Duodenal mucosa (tissue), 2 donors: ENCODE results near the gene ST7.
"Not testable (repeated sequence)": the region's sequence is repeated elsewhere in the genome, so short reads cannot be mapped to it uniquely, and the experiment has no call there.

Experiments used
- H3K27ac ChIP-seq: one replicate; pipeline ENCODE4 v1.7.0; 2013; ENCODE audit warnings: low read depth, low read length
- H3K27me3 ChIP-seq, 2 donors: one replicate each; pipeline ENCODE4 v1.7.0; 2013; ENCODE audit warnings: low read length in 2 of 2, control low read depth in 1 of 2; ENCODE audit not compliant: insufficient read depth in 2 of 2, control insufficient read depth in 1 of 2
- H3K36me3 ChIP-seq, 2 donors: one replicate each; pipeline ENCODE4 v1.7.0; 2013; ENCODE audit warnings: low read length in 2 of 2, control low read depth in 1 of 2; ENCODE audit not compliant: insufficient read depth in 2 of 2, control insufficient read depth in 1 of 2
- H3K4me1 ChIP-seq, 2 donors: one replicate each; pipeline ENCODE4 v1.7.0; 2013; ENCODE audit warnings: low read length in 2 of 2, control low read depth in 1 of 2; ENCODE audit not compliant: insufficient read depth in 2 of 2, control insufficient read depth in 1 of 2
- H3K4me3 ChIP-seq, 2 donors: one replicate each; pipeline ENCODE4 v1.7.0; 2013; ENCODE audit warnings: low read length in 2 of 2, low read depth in 1 of 2
- H3K9ac ChIP-seq, 2 donors: one replicate each; pipeline ENCODE4 v1.7.0; 2013; ENCODE audit warnings: low read length in 2 of 2, low read depth in 1 of 2
- H3K9me3 ChIP-seq, 2 donors: one replicate each; pipeline ENCODE4 v1.7.0; 2013; ENCODE audit warnings: low read length in 2 of 2, control low read depth in 1 of 2; ENCODE audit not compliant: control insufficient read depth in 1 of 2

Gene ST7

DNA sequence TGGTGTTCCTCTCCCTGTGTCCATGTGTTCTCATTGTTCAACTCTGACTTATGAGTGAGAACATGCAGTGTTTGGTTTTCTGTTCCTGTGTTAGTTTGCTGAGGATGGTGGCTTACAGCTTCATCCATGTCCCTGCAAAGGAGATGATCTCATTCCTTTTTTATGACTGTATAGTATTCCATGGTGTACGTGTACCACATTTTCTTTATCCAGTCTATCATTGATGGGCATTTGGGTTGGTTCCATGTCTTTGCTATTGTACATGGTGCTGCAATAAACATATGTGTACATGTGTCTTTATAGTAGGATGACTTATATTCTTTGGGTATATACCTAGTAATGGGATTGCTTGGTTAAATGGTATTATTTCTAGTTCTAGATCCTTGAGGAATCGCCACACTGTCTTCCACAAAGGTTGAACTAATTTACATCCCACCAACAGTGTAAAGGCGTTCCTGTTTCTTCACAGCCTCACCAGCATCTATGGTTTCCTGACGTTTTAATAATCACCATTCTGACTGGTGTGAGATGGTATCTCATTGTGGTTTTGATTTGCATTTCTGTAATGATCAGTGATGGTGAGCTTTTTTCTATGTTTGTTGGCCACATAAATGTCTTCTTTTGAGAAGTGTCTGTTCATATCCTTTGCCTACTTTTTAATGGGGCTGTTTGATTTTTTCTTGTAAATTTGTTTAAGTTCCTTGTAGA lies 8.8 kb downstream of the ST7 start:
- not testable (repeated sequence) for H3K27ac ChIP-seq, H3K27me3 ChIP-seq, H3K9me3 ChIP-seq, H3K4me3 ChIP-seq, H3K4me1 ChIP-seq, H3K36me3 ChIP-seq, H3K9ac ChIP-seq

DNA sequence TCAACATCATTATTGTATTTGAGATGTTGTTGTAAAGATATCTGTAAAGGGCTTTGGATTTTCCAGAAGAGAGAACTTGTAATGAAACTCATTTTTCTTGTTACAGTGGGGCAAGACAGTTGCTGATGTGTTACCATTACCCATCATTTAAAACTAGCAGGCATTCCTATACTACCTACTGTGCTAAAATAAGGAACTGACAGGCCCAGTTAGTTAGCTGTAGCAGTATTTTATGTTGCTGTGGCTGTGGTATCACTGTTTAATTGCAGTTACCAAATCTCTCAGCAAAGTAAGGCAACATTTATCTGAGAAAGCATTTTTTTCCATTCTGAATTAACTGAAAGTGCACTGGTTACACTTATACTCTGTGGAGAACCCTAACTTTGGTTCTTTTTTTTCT lies 9.9 kb downstream of the ST7 start:
- Histone ChIP-seq H3K27me3 (no peaks in the 10 kb centered on the region), H3K4me1 (no peaks in the 10 kb centered on the region), H3K27ac (no peak overlapping the region), H3K36me3 (no peaks in the 10 kb centered on the region), H3K9ac (no peak overlapping the region), H3K4me3 (no peak overlapping the region), H3K9me3 (no peaks in the 10 kb centered on the region)

DNA sequence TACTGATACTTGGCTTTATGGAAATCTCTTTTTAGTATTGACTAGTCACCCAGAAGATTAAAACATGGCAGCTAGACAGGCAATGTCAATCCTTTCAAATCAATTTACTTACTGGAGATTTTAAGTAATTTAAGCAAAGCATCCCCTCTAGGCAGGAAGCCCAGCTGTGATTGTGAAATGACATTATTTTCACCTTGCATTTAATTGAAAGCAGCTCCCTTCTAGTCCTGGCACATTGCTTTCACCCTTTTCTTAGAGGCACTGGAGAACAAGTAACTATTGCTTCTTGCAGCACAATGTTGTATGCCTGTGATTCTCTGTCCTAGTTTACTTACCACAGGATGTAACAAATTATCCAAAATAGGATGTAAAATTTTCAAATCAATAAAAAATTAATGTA lies 13.3 kb downstream of the ST7 start:
- no peaks in the 10 kb centered on the region for H3K27me3 ChIP-seq
- no peaks in the 10 kb centered on the region for H3K4me1 ChIP-seq
- H3K36me3 ChIP-seq: no peaks in the 10 kb centered on the region
- no peak overlapping the region for H3K4me3 ChIP-seq
- no peak overlapping the region for H3K9ac ChIP-seq
- no peaks in the 10 kb centered on the region for H3K9me3 ChIP-seq
- H3K27ac ChIP-seq: no peak overlapping the region

DNA sequence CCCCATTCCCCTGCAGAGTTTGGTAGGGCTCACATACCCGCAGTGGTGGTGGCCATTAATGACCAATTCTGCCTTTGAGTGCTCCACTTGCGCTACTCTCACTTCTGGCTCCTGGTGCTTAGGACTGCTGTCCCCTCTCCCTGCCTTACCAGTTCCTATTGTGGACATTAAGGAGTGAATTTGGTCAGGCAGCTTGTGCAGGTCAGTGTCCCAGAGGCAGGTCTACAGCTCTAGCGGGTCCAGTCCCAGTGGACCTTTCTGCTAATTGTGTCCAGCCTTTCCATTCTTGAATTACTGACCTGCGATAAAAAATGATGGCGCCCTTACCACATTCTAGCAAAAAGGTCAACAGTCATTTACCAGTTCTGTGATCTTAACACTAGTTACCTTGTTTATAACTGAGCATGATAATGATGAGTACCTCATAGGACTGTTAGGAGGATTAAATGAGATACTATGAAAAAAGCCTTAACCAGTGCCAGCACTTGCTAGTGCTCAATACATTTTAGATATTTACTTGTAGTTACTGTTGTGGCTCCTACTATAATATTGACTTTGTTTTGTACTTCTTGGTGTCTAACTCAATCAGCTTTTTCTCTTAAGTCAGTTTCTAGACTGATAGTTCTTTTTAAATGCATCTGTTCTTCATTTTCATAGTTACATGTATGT lies 14.1 kb downstream of the ST7 start:
- H3K36me3 ChIP-seq: no peaks in the 10 kb centered on the region
- no peak overlapping the region for H3K9ac ChIP-seq
- no peaks in the 10 kb centered on the region for H3K4me1 ChIP-seq
- H3K4me3 ChIP-seq: no peak overlapping the region
- H3K9me3 ChIP-seq: no peaks in the 10 kb centered on the region
- H3K27ac ChIP-seq: no peak overlapping the region
- no peaks in the 10 kb centered on the region for H3K27me3 ChIP-seq

DNA sequence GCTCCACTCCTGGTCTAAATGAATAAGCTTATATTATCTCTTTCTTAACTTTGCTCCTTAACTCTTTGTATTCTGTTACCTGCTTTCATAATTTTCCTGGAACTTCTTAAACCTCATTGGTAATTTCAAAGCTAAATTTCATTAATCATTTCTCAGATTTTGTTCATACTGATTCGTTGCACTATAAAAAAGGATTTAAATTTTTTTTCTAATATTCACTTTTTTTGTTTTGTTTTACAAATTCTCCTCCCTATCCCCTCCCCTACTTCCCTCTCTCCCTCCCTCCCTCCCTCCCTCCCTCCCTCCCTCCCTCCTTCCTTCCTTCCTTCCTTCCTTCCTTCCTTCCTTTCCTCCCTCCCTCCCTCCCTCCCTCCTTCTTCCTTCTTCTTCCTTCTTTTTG lies 14.7 kb downstream of the ST7 start:
- H3K9ac ChIP-seq: no peak overlapping the region
- H3K4me1 ChIP-seq: no peaks in the 10 kb centered on the region
- H3K27me3 ChIP-seq: no peaks in the 10 kb centered on the region
- no peak overlapping the region for H3K27ac ChIP-seq
- no peak overlapping the region for H3K4me3 ChIP-seq
- no peaks in the 10 kb centered on the region for H3K36me3 ChIP-seq
- no peaks in the 10 kb centered on the region for H3K9me3 ChIP-seq

DNA sequence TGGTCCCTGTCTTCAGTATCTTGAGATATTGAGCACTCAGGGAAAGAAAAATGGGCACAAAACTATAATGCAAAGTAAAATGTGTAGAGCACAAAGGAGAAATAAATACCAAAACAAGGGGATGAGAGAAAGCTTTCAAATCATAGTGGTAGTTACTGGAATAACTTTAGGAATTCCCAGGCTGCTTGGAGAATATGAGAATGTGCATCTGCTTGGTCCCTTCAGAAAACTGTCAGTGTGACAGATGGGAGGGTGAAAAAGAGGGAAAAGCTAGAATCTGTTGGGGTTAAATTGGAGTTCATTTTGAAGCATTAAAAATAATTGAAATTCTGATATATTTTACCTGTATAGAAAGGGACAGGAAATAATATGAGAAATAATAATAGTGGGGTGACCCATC lies 15.3 kb downstream of the ST7 start:
- Histone ChIP-seq H3K4me3 (no peak overlapping the region), H3K9ac (no peak overlapping the region), H3K9me3 (no peaks in the 10 kb centered on the region), H3K4me1 (no peaks in the 10 kb centered on the region), H3K27ac (no peak overlapping the region), H3K27me3 (no peaks in the 10 kb centered on the region), H3K36me3 (no peaks in the 10 kb centered on the region)

DNA sequence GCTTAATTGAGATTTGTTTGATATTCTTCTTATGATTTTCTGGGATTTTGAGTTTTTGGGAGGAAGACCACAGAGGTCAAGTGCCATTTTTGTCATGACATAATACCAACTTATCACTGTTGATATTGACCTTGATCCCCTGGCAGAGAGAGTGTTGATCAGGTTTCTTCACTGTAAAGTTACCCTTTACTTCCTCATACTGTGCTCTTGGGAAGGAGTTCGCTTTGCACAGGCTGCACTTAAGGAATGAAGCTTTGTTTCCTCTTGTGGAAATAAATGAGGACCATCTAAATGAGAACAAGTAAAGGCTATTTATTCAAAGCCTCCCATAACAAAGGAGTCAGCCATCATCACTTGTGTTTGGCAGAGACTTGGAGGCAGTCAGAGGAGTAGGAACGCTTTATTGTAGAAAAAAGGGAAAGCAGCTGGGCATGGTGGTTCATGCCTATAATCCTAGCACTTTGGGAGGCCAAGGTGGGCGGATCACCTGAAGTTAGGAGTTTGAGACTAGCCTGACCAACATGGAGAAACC lies 16.1 kb downstream of the ST7 start:
- H3K27me3 ChIP-seq: no peaks in the 10 kb centered on the region
- no peaks in the 10 kb centered on the region for H3K4me1 ChIP-seq
- H3K9ac ChIP-seq: no peak overlapping the region
- H3K9me3 ChIP-seq: no peaks in the 10 kb centered on the region
- H3K4me3 ChIP-seq: no peak overlapping the region
- H3K27ac ChIP-seq: no peak overlapping the region
- no peaks in the 10 kb centered on the region for H3K36me3 ChIP-seq

DNA sequence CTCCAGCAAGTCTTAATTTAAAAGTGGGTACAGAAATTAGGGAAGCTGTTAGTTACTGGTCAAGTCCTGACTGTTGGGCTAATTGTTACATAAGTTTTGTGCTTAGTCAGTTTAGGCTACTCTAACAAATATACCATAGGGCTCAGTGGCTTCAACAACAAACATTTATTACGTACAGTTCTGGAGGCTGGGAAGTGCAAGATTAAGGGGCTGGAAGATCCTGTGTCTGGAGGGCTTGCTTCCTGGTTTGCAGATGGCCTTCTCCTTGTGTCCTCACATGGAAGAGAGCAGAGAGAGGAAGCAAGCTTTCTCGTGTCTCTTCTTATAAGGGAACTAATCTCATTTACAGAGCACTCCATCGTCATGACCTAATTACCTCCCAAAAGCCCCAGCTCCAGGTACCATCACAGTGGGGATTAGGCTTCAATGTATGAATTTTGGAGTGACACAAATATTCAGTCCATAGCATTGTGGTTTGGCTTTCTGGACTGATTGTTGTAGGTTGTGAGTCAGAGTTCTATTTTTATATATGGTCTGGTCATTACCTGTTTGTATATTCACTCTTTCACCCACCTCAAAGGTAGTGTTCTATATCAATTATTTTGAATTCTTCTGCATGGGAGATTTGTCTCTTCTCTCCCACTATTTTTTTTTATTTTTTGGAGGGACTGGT lies 17.1 kb downstream of the ST7 start:
- Histone ChIP-seq H3K27ac (no peak overlapping the region), H3K9me3 (no peaks in the 10 kb centered on the region), H3K4me3 (no peak overlapping the region), H3K4me1 (no peaks in the 10 kb centered on the region), H3K9ac (no peak overlapping the region), H3K36me3 (no peaks in the 10 kb centered on the region), H3K27me3 (no peaks in the 10 kb centered on the region)

DNA sequence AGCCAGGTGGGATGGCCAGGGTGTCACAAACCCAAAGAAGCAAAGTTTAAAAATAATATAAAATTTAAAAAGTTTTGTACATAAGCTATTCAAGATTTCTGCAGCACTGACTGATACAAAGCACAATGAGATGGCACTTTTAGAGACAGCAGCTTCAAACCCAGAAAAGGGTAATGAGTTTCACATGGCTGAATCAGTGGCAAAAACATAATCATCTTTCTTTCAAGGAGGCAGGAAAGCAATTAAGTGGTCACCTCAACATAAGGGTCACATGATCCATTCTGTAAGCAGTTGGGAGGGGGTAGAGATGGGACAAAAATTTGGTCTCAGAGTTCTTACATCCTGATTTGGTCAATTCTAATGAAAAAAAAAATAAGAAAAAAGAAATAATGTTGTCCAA lies 17.9 kb downstream of the ST7 start:
- not testable (repeated sequence) for H3K27ac ChIP-seq, H3K4me1 ChIP-seq, H3K9me3 ChIP-seq, H3K4me3 ChIP-seq, H3K36me3 ChIP-seq, H3K9ac ChIP-seq, H3K27me3 ChIP-seq

DNA sequence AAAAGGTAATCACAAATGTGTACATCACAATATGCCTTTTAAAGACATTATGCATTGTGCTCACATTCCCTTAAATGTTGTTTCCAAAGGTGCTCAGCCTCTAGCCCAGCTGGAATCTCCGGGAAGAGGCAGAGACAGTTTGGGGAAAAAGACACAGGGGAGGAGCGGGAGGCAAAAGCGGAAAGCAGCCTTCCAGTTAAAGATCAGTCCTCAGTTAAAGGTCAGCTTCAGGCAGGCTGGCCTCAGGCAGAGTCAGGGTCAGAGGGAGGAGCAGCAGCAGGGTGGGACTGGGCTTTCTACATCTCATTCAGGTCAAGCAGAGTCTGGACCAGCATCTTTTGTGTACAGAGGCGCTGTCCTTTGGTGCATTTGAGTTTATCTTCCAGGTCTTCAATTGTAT lies 18.6 kb downstream of the ST7 start:
- Histone ChIP-seq H3K4me3 (no peak overlapping the region), H3K36me3 (no peaks in the 10 kb centered on the region), H3K27ac (no peak overlapping the region), H3K9ac (no peak overlapping the region), H3K9me3 (no peaks in the 10 kb centered on the region), H3K4me1 (no peaks in the 10 kb centered on the region), H3K27me3 (no peaks in the 10 kb centered on the region)
